H9 (cell line): ENCODE results near the gene ZIC5. TPM values are rescaled to one million over a fixed set of nuclear protein-coding genes. Genes with fewer than 3 reads are reported as not detected.

ENCODE experiments used
- DNase-seq: peaks from one replicate; pipeline ENCODE4 v3.0.0-alpha.2; 2017
- H2AFZ ChIP-seq: one replicate; pipeline ENCODE4 v1.6.1; 2013; ENCODE audit warnings: mild to moderate bottlenecking, low read length, control low read depth, moderate library complexity
- H2AK5ac ChIP-seq: 2 replicates; pipeline ENCODE4 v1.6.1; 2013; ENCODE audit warnings: low read length, control low read depth, mixed read lengths; ENCODE audit not compliant: insufficient read length
- H2BK120ac ChIP-seq: one replicate; pipeline ENCODE4 v1.6.1; 2013; ENCODE audit warnings: low read depth, mild to moderate bottlenecking, low read length, control low read depth, inconsistent platforms; ENCODE audit not compliant: poor library complexity, severe bottlenecking
- H2BK12ac ChIP-seq: 2 replicates; pipeline ENCODE4 v1.6.1; 2013; ENCODE audit warnings: low read length, control low read depth, mixed read lengths, low read depth; ENCODE audit not compliant: insufficient read length
- H2BK15ac ChIP-seq: 2 replicates; pipeline ENCODE4 v1.6.1; 2013; ENCODE audit warnings: low read depth, low read length, control low read depth
- H2BK20ac ChIP-seq: one replicate; pipeline ENCODE4 v1.6.1; 2013; ENCODE audit warnings: low read depth, mild to moderate bottlenecking, low read length, control low read depth, inconsistent platforms; ENCODE audit not compliant: poor library complexity, severe bottlenecking
- H2BK5ac ChIP-seq: 2 replicates; pipeline ENCODE4 v1.6.1; 2013; ENCODE audit warnings: low read length, control low read depth, mixed read lengths; ENCODE audit not compliant: insufficient read length
- H3K14ac ChIP-seq: 2 replicates; pipeline ENCODE4 v1.6.1; 2013; ENCODE audit warnings: low read length, control low read depth; ENCODE audit not compliant: insufficient read depth
- H3K18ac ChIP-seq: 2 replicates; pipeline ENCODE4 v1.6.1; 2013; ENCODE audit warnings: low read depth, mild to moderate bottlenecking, mixed read lengths, low read length, control low read depth; ENCODE audit not compliant: insufficient read length
- H3K23ac ChIP-seq: 2 replicates; pipeline ENCODE4 v1.6.1; 2013; ENCODE audit warnings: low read length, control low read depth, mixed read lengths, low read depth; ENCODE audit not compliant: insufficient read length
- H3K23me2 ChIP-seq: 2 replicates; pipeline ENCODE4 v1.6.1; 2013; ENCODE audit warnings: low read depth, mild to moderate bottlenecking, mixed read lengths, low read length, control low read depth; ENCODE audit not compliant: insufficient read length, poor library complexity, severe bottlenecking
- H3K27ac ChIP-seq: 2 replicates; pipeline ENCODE4 v1.5.1; 2013; ENCODE audit warnings: low read length, control low read depth, mixed read lengths, low read depth; ENCODE audit not compliant: insufficient read length
- H3K27me3 ChIP-seq: 2 replicates; pipeline ENCODE4 v1.6.1; 2013; ENCODE audit warnings: low read length, control low read depth, inconsistent platforms; ENCODE audit not compliant: insufficient read depth
- H3K4ac ChIP-seq: 2 replicates; pipeline ENCODE4 v1.6.1; 2013; ENCODE audit warnings: low read depth, mild to moderate bottlenecking, control low read depth, inconsistent platforms, low read length, moderate library complexity
- H3K4me1 ChIP-seq: 2 replicates; pipeline ENCODE4 v1.6.1; 2013; ENCODE audit warnings: low read length, control low read depth, inconsistent platforms; ENCODE audit not compliant: insufficient read depth
- H3K4me2 ChIP-seq: 2 replicates; pipeline ENCODE4 v1.6.1; 2013; ENCODE audit warnings: low read length, control low read depth, mixed read lengths; ENCODE audit not compliant: insufficient read length, insufficient read depth
- H3K56ac ChIP-seq: 2 replicates; pipeline ENCODE4 v1.6.1; 2013; ENCODE audit warnings: low read depth, mild to moderate bottlenecking, mixed read lengths, low read length, control low read depth; ENCODE audit not compliant: insufficient read length
- H3K79me1 ChIP-seq: 2 replicates; pipeline ENCODE4 v1.6.1; 2013; ENCODE audit warnings: low read depth, mild to moderate bottlenecking, moderate library complexity, low read length, control low read depth, inconsistent platforms; ENCODE audit not compliant: insufficient read depth, poor library complexity, severe bottlenecking
- H3K79me2 ChIP-seq: 2 replicates; pipeline ENCODE4 v1.6.1; 2013; ENCODE audit warnings: low read length, control low read depth, inconsistent platforms; ENCODE audit not compliant: insufficient read depth
- H3K9ac ChIP-seq: 2 replicates; pipeline ENCODE4 v1.6.1; 2013; ENCODE audit warnings: low read length, control low read depth, mixed read lengths; ENCODE audit not compliant: insufficient read length; ENCODE audit errors: extremely low read depth
- H3K9me3 ChIP-seq: one replicate; pipeline ENCODE4 v1.6.1; 2013; ENCODE audit warnings: low read depth, low read length, inconsistent platforms; ENCODE audit not compliant: control insufficient read depth
- H3T11ph ChIP-seq: one replicate; pipeline ENCODE4 v1.6.1; 2013; ENCODE audit warnings: mild to moderate bottlenecking, low read length, control low read depth, inconsistent platforms
- H4K20me1 ChIP-seq: one replicate; pipeline ENCODE4 v1.6.1; 2013; ENCODE audit not compliant: control insufficient read depth, insufficient read length, insufficient read depth
- H4K5ac ChIP-seq: 2 replicates; pipeline ENCODE4 v1.6.1; 2013; ENCODE audit warnings: low read depth, mild to moderate bottlenecking, mixed read lengths, low read length, control low read depth; ENCODE audit not compliant: insufficient read length
- H4K8ac ChIP-seq: replicated peaks from 2 replicates; pipeline ENCODE4 v1.6.1; 2013; ENCODE audit warnings: low read length, control low read depth, mixed read lengths, low read depth; ENCODE audit not compliant: insufficient read length
- H4K91ac ChIP-seq: 2 replicates; pipeline ENCODE4 v1.6.1; 2013; ENCODE audit warnings: low read depth, mild to moderate bottlenecking, moderate library complexity, mixed read lengths, low read length, control low read depth; ENCODE audit not compliant: insufficient read length
- H3K27ac Mint-ChIP-seq, 3 experiments: 2 replicates in 2 of 3; 3 replicates in 1 of 3; pipeline ENCODE4 v1.8.0; 2020 to 2021; ENCODE audit warnings: mixed read lengths in 3 of 3, mild to moderate bottlenecking in 1 of 3, moderate library complexity in 1 of 3
- H3K27me3 Mint-ChIP-seq: 2 replicates; pipeline ENCODE4 v1.8.0; 2021; ENCODE audit warnings: low read depth, mild to moderate bottlenecking, moderate library complexity, mixed read lengths
- H3K36me3 Mint-ChIP-seq, 3 experiments: 2 replicates in 2 of 3; 3 replicates in 1 of 3; pipeline ENCODE4 v1.8.0; 2020 to 2021; ENCODE audit warnings: low read depth in 3 of 3, mixed read lengths in 3 of 3; ENCODE audit not compliant: insufficient read depth in 1 of 3
- H3K4me1 Mint-ChIP-seq, 2 experiments: 2 replicates each; pipeline ENCODE4 v1.8.0; 2020; ENCODE audit warnings: mixed read lengths in 2 of 2
- H3K4me3 Mint-ChIP-seq, 2 experiments: 2 replicates in 1 of 2; 3 replicates in 1 of 2; pipeline ENCODE4 v1.8.0; 2020 to 2021; ENCODE audit warnings: mild to moderate bottlenecking in 2 of 2, mixed read lengths in 2 of 2, moderate library complexity in 1 of 2
- H3K9me3 Mint-ChIP-seq, 2 experiments: 2 replicates in 1 of 2; 3 replicates in 1 of 2; pipeline ENCODE4 v1.8.0; 2020; ENCODE audit warnings: mild to moderate bottlenecking in 2 of 2, mixed read lengths in 2 of 2, moderate library complexity in 1 of 2
- CTCF ChIP-seq: fragments of 200-600 bp; sonication (generic); conservative IDR thresholded peaks from 3 replicates; pipeline ENCODE4 v1.8.0; 2021; ENCODE audit warnings: antibody characterized with exemption, mild to moderate bottlenecking
- WGBS: extraction: QIAGEN DNeasy Blood & Tissue Kit; methylation state at CpG from one replicate; pipeline ENCODE4 v1.1.7; 2013; ENCODE audit warnings: missing lambda C conversion rate, low lambda C conversion rate, mixed read lengths; ENCODE audit not compliant: insufficient read length; ENCODE audit errors: extremely low coverage; 5-methylcytosine and 5-hydroxymethylcytosine counted together
- total RNA-seq: library from RNA; stranded (reverse); gene quantifications from 2 replicates; pipeline ENCODE4 v1.2.1, GENCODE V29; 2021

Gene ZIC5
- total RNA-seq, 1 experiment from 2014 or later = 51.9 TPM

GRCh38 chr13:99913167-99913566 is 58.4 kb downstream of the ZIC5 start:
- peak overlapping the region in 1 of 3 experiments; percentile 45; a peak in 3 of 7 replicates for H3K27ac Mint-ChIP-seq

More at GRCh38 chr13:99913167-99913566, 58.4 kb downstream of the ZIC5 start:
- peaks cover 4% of the 10 kb centered on the region; the same call in 1 of the 2 replicates for H3K27me3 Mint-ChIP-seq
- Histone ChIP-seq H3K4me2 (no peak overlapping the region), H4K20me1 (no peaks in the 10 kb centered on the region), H4K5ac (no peak overlapping the region), H3K18ac (no peak overlapping the region), H3K9me3 (no peaks in the 10 kb centered on the region), H2BK5ac (no peak overlapping the region), H3K9ac (no peak overlapping the region), H4K8ac (no peak overlapping the region), H4K91ac (no peak overlapping the region), H3K23me2 (no peaks in the 10 kb centered on the region), H3K27ac (no peak overlapping the region), H2AK5ac (no peak overlapping the region), H2BK20ac (no peak overlapping the region), H3K4me1 (no peaks in the 10 kb centered on the region; the same call in 1 of the 2 replicates), H3K27me3 (no peaks in the 10 kb centered on the region), H3K79me1 (no peaks in the 10 kb centered on the region), H3K14ac (no peak overlapping the region), H2BK120ac (no peak overlapping the region), H2BK15ac (no peak overlapping the region), H3K56ac (no peak overlapping the region), H3K79me2 (no peaks in the 10 kb centered on the region), H3T11ph (no peak overlapping the region), H3K23ac (no peak overlapping the region), H3K4ac (no peak overlapping the region), H2BK12ac (no peak overlapping the region), H2AFZ (no peak overlapping the region)
- no peak for TF ChIP-seq CTCF
- no peaks in the 10 kb centered on the region; a peak in 2 of 7 replicates for H3K36me3 Mint-ChIP-seq
- DNase-seq = no peak
- peaks cover 0 to 2% of the 10 kb centered on the region in 2 experiments; a peak in 1 of 5 replicates for H3K9me3 Mint-ChIP-seq
- peaks cover 34 to 37% of the 10 kb centered on the region in 2 experiments for H3K4me1 Mint-ChIP-seq
- H3K4me3 Mint-ChIP-seq = no peak overlapping the region
- WGBS = no CpG with 5 or more reads among the region's 7 CpGs

Other genes with a start within 250 kb of the ZIC5 start
- 426 and 454 TPM in 2 replicates for gene ZIC2, start 10.0 kb upstream of the ZIC5 start, total RNA-seq
- gene PCCA, start 117.3 kb upstream of the ZIC5 start, total RNA-seq = 54.2 and 56.5 TPM in 2 replicates